T-helper 2 cell treated with Interferon-gamma antibody and Interleukin-4, amounts not matched to agents 5 μg/mL and 100 μg/mL, for 36 hours (primary cell): ENCODE measurements around the gene RPLP1.
"Not testable (repeated sequence)": the region's sequence is repeated elsewhere in the genome, so short reads cannot be mapped to it uniquely, and the experiment has no call there.

ENCODE experiments used
- DNase-seq: peaks from one replicate; pipeline ENCODE4 v3.0.0; 2021; ENCODE audit warnings: low spot score
- H3K27ac Mint-ChIP-seq: one replicate; pipeline ENCODE4 v1.8.0; 2021; ENCODE audit warnings: mild to moderate bottlenecking, mixed read lengths
- H3K27me3 Mint-ChIP-seq: one replicate; pipeline ENCODE4 v1.8.0; 2021; ENCODE audit warnings: low read depth, mixed read lengths
- H3K36me3 Mint-ChIP-seq: one replicate; pipeline ENCODE4 v1.8.0; 2021; ENCODE audit warnings: low read depth, mixed read lengths
- H3K4me1 Mint-ChIP-seq: one replicate; pipeline ENCODE4 v1.8.0; 2021; ENCODE audit warnings: low read depth, mixed read lengths
- H3K4me3 Mint-ChIP-seq: one replicate; pipeline ENCODE4 v1.8.0; 2022; ENCODE audit warnings: mild to moderate bottlenecking, moderate library complexity, mixed read lengths
- H3K9me3 Mint-ChIP-seq: one replicate; pipeline ENCODE4 v1.8.0; 2021; ENCODE audit warnings: mixed read lengths

The RPLP1 gene

GRCh38 chr15:69422336-69422895, 30.2 kb upstream of the RPLP1 start:
- H3K27ac Mint-ChIP-seq: no peak overlapping the region
- no peak for DNase-seq
- H3K9me3 Mint-ChIP-seq: no peaks in the 10 kb centered on the region
- H3K36me3 Mint-ChIP-seq: peaks cover 64% of the 10 kb centered on the region
- H3K4me1 Mint-ChIP-seq: peaks cover 12% of the 10 kb centered on the region
- H3K4me3 Mint-ChIP-seq: no peak overlapping the region
- no peaks in the 10 kb centered on the region for H3K27me3 Mint-ChIP-seq

DNA sequence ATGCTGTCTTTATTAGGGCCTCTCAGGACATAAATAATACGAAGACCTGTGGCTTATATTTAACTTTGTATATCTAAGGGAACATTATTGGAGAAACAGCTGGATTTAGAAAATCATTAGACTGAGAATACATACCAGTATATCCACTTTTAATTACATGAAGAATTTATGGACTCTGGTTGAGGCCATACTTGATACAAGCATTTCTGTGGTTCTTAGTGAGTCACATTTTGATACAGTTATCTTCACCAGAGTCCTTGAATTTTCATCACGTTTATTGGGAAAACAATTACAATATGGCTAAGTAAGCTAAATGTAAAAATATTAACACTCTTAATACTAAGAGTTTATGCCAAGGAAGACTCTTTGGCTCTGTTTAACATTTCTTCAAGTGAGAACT, 28.6 kb upstream of the RPLP1 start:
- Mint-ChIP-seq H3K4me3 (no peak overlapping the region), H3K4me1 (peaks cover 6% of the 10 kb centered on the region), H3K9me3 (no peaks in the 10 kb centered on the region), H3K27me3 (no peaks in the 10 kb centered on the region), H3K27ac (no peak overlapping the region), H3K36me3 (peaks cover 66% of the 10 kb centered on the region)
- DNase-seq: no peak

GRCh38 chr15:69424748-69425413, 27.7 kb upstream of the RPLP1 start:
- Mint-ChIP-seq H3K27ac (no peak overlapping the region), H3K36me3 (peaks cover 63% of the 10 kb centered on the region)
- DNase-seq: no peak

GRCh38 chr15:69433831-69434230, 18.8 kb upstream of the RPLP1 start:
- DNase-seq: no peak
- Mint-ChIP-seq H3K9me3 (no peaks in the 10 kb centered on the region), H3K27me3 (no peaks in the 10 kb centered on the region), H3K4me3 (no peak overlapping the region), H3K27ac (no peak overlapping the region), H3K36me3 (peaks cover 71% of the 10 kb centered on the region), H3K4me1 (peaks cover 9% of the 10 kb centered on the region)

More at GRCh38 chr15:69424748-69425413, 27.7 kb upstream of the RPLP1 start:
- H3K27me3 Mint-ChIP-seq: no peaks in the 10 kb centered on the region
- H3K9me3 Mint-ChIP-seq: no peaks in the 10 kb centered on the region
- H3K4me1 Mint-ChIP-seq: peaks cover 2% of the 10 kb centered on the region
- H3K4me3 Mint-ChIP-seq: no peak overlapping the region

DNA sequence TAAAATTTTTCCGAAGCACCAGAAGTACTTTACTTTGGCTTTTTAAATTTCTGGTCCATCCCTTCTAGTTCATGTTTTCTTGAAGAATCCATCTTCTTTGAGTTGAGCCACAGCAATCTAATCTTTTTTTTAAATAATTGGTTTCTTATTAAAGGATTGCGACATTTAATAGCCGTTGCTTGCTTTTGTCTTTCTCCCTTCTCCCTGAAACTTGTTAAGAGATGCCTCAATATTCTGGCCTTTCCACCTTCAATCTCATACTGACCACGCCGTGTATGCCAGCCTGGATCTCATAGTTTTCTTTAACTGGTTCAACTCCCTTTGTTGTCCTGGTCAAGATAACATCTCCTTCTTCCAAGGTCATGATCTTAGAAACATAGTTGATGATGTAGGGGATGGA, 18.4 kb upstream of the RPLP1 start:
- Mint-ChIP-seq H3K27ac (no peak overlapping the region), H3K27me3 (no peaks in the 10 kb centered on the region), H3K9me3 (no peaks in the 10 kb centered on the region), H3K36me3 (peaks cover 70% of the 10 kb centered on the region), H3K4me1 (peaks cover 8% of the 10 kb centered on the region), H3K4me3 (no peak overlapping the region)
- DNase-seq: no peak

GRCh38 chr15:69434679-69435078, 17.9 kb upstream of the RPLP1 start:
- H3K4me1 Mint-ChIP-seq: peaks cover 8% of the 10 kb centered on the region
- H3K27ac Mint-ChIP-seq: no peak overlapping the region
- H3K36me3 Mint-ChIP-seq: peaks cover 71% of the 10 kb centered on the region
- no peak for DNase-seq
- H3K4me3 Mint-ChIP-seq: no peak overlapping the region
- no peaks in the 10 kb centered on the region for H3K9me3 Mint-ChIP-seq
- no peaks in the 10 kb centered on the region for H3K27me3 Mint-ChIP-seq

- Mint-ChIP-seq H3K36me3 (peaks cover 71% of the 10 kb centered on the region), H3K27me3 (no peaks in the 10 kb centered on the region)
Measured at GRCh38 chr15:69435985-69436384, 16.6 kb upstream of the RPLP1 start.

DNA sequence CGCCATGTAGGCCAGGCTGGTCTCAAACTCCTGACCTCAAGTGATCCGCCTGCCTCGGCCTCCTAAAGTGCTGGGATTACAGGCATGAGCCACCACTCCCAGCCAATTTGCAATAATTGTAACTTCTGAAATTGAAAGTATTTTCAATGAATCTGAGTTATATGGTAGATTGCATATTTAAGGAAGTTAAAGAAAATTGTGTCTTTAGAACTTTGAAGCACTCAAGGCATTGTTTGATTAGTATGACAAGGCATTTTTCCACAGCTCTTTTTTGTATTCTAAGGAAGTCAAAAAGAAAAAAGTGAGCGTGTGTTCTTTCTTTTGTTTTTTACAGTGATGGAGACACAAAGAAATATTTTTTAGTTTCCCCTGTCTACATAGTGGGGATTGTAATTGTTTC, 15.7 kb upstream of the RPLP1 start:
- peaks cover 72% of the 10 kb centered on the region for H3K36me3 Mint-ChIP-seq
- no peaks in the 10 kb centered on the region for H3K27me3 Mint-ChIP-seq
- H3K27ac Mint-ChIP-seq: no peak overlapping the region
- H3K4me3 Mint-ChIP-seq: no peak overlapping the region
- peaks cover 4% of the 10 kb centered on the region for H3K4me1 Mint-ChIP-seq
- DNase-seq: no peak
- no peaks in the 10 kb centered on the region for H3K9me3 Mint-ChIP-seq

More at GRCh38 chr15:69435985-69436384, 16.6 kb upstream of the RPLP1 start:
- H3K9me3 Mint-ChIP-seq: no peaks in the 10 kb centered on the region
- H3K4me1 Mint-ChIP-seq: peaks cover 4% of the 10 kb centered on the region
- no peak overlapping the region for H3K27ac Mint-ChIP-seq
- H3K4me3 Mint-ChIP-seq: no peak overlapping the region
- no peak for DNase-seq

- no peak overlapping the region for H3K27ac Mint-ChIP-seq
- no peaks in the 10 kb centered on the region for H3K27me3 Mint-ChIP-seq
- H3K36me3 Mint-ChIP-seq: peaks cover 76% of the 10 kb centered on the region
- no peak for DNase-seq
- peaks cover 17% of the 10 kb centered on the region for H3K4me1 Mint-ChIP-seq
- H3K4me3 Mint-ChIP-seq: no peak overlapping the region
- H3K9me3 Mint-ChIP-seq: no peaks in the 10 kb centered on the region
Measured at GRCh38 chr15:69439623-69440022, 13.0 kb upstream of the RPLP1 start.

DNA sequence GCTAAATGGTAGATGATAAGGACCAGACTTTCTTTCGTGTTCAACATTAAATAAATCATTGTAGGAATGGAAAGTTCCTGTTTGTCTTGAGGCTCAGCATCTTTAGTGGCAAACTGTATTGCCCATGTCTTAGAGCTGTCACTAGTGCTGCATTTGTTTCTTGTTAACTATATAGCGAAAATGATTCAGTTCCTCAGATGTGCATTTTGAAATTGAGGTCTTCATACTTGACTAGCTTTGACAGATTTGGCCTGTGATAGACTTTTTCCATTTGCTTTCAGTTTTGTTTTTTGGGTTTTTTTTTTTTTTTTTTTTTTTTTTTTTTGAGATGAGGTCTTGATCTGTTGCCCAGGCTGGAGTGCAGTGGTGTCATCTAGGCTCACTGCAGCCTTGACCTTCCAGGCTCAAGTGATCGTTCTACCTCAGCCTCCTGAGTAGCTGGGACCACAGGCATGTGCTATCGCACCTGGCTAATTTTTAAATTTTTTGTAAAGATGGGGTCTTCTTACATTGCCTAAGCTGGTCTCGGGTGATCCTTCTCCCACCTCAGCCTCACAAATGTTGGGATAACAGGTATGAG, 9.5 kb upstream of the RPLP1 start:
- H3K36me3 Mint-ChIP-seq: peaks cover 75% of the 10 kb centered on the region
- no peaks in the 10 kb centered on the region for H3K27me3 Mint-ChIP-seq
- DNase-seq: no peak
- no peaks in the 10 kb centered on the region for H3K9me3 Mint-ChIP-seq
- H3K4me1 Mint-ChIP-seq: peaks cover 15% of the 10 kb centered on the region
- peak overlapping the region; percentile 86 for H3K27ac Mint-ChIP-seq
- H3K4me3 Mint-ChIP-seq: peak overlapping the region; percentile 67

GRCh38 chr15:69444686-69445085, 7.9 kb upstream of the RPLP1 start:
- no peak for DNase-seq
- Mint-ChIP-seq H3K27ac (no peak overlapping the region), H3K9me3 (no peaks in the 10 kb centered on the region), H3K4me3 (no peak overlapping the region), H3K36me3 (peaks cover 66% of the 10 kb centered on the region), H3K4me1 (peaks cover 13% of the 10 kb centered on the region), H3K27me3 (no peaks in the 10 kb centered on the region)

DNA sequence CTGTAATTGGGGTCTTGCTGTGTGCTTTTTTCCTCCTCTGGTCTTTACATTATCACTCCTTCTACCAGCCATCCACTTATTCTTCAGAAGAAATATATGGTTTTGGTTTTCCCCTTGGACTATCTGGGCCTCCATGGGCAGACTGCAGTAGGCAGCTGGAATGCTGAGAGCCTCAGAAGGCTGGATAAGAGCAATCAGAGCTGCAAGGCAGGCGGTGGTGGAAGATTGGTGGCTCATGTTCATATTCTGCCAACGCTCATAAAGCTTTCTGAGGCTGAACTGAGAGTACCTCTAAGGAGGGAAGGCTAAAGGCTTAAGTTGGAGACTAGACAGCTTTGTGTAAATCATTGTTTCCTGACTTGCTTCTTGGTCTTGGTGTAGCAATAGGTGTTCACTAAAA, 5.7 kb upstream of the RPLP1 start:
- H3K9me3 Mint-ChIP-seq: no peaks in the 10 kb centered on the region
- peaks cover 18% of the 10 kb centered on the region for H3K4me1 Mint-ChIP-seq
- H3K4me3 Mint-ChIP-seq: no peak overlapping the region
- peaks cover 45% of the 10 kb centered on the region for H3K36me3 Mint-ChIP-seq
- H3K27ac Mint-ChIP-seq: no peak overlapping the region
- H3K27me3 Mint-ChIP-seq: no peaks in the 10 kb centered on the region
- DNase-seq: no peak

GRCh38 chr15:69450221-69450620, 2.4 kb upstream of the RPLP1 start:
- not testable (repeated sequence) for H3K27ac Mint-ChIP-seq, H3K4me3 Mint-ChIP-seq, DNase-seq, H3K27me3 Mint-ChIP-seq, H3K9me3 Mint-ChIP-seq
- peaks cover 23% of the 10 kb centered on the region for H3K4me1 Mint-ChIP-seq
- H3K36me3 Mint-ChIP-seq: peaks cover 49% of the 10 kb centered on the region

DNA sequence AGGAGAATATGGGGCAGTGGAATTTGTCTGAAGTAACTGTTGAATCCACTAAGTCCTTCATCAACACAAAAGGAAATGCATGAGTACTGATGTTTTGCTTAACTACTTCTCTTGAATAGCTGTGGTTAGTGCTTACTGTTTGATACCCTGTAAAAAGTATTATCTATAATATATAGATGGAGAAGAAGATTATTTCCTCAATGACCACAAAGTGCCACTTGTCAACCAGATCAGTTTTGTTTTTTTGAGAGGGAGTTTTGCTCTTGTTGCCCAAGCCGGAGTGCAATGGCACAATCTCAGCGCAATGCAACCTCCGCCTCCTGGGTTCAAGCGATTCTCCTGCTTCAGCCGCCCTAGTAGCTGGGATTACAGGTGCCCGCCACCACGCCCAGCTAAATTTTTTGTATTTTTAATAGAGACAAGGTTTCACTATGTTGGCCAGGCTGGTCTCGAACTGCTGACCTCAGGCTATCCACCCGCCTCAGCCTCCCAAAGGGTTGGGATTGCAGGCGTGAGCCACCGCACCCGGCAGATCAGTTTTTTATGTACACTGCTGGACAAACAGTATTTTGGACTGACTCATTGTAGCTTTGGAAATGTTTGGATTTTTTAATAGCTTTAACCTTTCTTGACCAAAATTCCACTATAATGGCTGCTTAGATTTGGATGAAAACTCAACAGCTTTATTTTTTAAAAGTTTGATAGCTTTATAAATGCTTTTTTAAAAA, 1.5 kb upstream of the RPLP1 start:
- Mint-ChIP-seq H3K27ac (peak overlapping the region; percentile 99), H3K4me1 (peaks cover 29% of the 10 kb centered on the region), H3K36me3 (peaks cover 50% of the 10 kb centered on the region), H3K27me3 (no peaks in the 10 kb centered on the region), H3K4me3 (peak overlapping the region; percentile 95), H3K9me3 (no peaks in the 10 kb centered on the region)
- no peak for DNase-seq
